DMS53 treated with DMSO at 0.1 percent for 48 hours (cell line): Measurements from ENCODE around the gene COA3.

Experiments
- DNase-seq: peaks from one replicate; lab custom pipeline; 2025; ENCODE audit not compliant: unreplicated experiment; lab: John Stamatoyannopoulos, UW

The COA3 gene

DNA sequence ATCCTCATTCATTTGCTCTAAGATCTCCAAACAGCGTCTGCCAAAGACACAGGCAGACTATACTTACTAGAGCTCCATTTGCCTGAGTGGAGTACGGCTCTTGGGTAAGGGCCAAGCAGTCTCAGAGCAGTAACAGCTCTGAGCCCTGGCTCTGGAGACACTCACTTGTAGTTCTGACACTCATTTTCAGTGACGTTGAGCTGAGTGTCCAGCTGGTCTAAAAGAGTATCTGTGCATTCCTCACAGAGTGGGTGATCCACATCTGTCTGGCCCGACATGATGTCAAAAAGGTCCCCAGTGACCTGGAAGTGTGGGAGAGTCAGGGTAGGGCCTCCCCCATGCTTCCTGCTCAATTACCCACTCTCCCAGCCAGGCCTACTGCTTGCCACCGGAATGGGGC is 19.9 kb upstream of the COA3 start:
- DNase-seq, result no peak

DNA sequence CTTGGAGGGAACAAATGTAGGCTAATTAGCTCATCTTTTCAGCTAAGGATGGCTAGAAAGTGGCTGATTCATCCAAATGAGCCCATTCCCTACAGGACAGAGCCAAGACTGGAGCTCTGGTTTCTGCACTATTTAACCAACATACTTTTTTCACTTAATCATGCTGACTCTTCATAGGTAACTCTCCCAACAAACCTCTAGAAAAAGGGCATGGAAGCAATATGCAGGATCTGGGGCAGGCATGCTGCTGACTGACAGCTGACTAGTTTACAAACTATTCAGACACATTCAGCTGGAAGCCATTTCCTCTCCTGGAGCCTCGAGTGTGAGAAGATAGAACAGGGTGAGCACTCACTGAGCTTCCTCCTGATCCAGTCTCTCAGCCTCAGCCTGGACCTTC is 19.4 kb upstream of the COA3 start:
- DNase-seq, result no peak

DNA sequence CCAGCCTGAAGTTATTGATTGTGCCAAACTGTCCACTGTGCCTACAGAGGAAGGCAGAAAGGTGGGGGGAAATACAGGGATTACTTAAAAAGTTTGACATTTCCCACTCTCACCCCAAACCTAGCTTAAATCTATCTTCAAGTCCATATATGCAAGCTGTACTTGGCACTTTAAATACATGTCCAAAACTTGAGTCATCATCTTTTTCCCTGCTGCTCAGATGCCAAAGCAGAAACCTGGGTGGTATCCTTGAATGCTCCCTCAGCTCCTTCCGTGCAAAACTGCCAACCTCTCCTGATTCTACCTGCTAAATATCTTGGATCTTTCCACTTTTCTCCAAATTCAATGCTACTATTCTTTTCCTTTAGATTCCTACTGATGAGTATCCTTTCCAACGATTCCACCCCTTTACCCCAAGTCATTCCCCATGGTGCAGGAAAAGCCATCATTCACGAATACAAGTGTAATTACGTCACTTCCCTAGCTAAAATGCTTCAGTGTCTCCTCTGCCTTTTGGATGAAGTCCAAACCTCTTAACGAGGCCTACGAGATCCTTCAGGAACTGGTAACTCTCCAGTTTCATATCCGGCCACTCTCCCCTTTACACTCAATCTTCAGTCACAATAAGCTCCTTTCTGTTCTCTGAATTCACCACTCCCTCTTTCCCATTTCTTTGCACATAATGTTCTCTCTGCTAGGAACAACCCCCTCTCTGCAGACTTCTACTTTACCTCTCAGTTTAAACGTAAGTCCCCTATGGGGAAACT is 16.3 kb upstream of the COA3 start:
- DNase-seq, result no peak

DNA sequence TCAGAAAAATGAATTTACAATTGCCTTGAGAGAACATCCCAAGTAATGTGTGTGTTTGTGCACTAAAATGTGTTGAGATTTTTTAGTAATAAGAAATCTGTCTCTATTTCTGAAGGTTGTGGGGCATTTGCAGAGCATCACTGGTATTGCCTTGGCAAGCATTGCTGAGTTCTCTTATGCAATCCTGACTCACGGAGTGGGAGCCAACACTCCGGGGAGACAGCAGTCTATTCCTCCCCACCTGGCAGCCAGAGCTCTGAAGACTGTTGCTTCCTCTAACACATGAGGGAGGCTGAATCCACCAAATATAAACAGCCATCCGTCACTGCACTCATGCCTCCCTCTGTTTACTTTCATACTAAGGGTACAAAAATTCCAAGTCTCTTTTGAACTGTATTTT is 10.7 kb upstream of the COA3 start:
- DNase-seq, result no peak

DNA sequence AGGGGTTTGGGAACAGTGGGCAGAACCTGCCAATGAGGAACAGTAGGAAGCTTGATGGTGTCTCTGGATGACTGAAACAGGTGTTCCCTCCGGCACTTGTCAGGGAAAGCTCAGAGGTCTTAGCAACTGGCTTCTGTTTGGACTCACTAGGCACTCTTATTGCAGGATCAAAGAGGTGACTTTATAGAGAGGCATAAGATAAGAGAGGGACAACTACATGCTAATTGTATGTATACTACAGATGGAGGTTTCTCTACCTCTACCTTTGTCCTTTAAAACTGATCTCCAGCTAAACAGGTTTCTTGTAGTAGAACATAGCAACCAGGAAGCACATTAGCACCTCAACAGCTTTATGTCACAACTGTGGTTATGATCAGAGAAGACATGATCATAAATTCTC is 7.7 kb upstream of the COA3 start:
- no peak for DNase-seq

DNA sequence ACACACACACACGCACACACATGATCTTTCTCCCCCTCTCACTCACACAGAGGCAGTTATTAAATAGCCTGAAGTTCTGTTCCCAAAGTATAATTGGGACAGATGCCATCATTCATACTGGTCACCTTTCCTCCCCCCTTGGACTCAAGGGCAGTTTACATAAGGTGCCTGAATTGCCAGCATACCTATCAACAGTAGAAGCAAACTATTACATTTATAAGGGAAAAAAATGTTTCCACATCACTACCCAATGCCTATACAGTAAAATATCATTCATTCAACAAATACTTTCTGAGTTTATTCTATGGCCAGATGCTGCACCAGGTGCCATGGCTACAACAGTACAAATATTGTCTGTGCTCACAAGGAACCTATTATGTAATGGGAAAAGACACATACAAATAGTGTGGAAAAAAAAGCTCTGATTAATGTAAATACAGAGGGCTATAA is 6.4 kb upstream of the COA3 start:
- peak; percentile 90 for DNase-seq

DNA sequence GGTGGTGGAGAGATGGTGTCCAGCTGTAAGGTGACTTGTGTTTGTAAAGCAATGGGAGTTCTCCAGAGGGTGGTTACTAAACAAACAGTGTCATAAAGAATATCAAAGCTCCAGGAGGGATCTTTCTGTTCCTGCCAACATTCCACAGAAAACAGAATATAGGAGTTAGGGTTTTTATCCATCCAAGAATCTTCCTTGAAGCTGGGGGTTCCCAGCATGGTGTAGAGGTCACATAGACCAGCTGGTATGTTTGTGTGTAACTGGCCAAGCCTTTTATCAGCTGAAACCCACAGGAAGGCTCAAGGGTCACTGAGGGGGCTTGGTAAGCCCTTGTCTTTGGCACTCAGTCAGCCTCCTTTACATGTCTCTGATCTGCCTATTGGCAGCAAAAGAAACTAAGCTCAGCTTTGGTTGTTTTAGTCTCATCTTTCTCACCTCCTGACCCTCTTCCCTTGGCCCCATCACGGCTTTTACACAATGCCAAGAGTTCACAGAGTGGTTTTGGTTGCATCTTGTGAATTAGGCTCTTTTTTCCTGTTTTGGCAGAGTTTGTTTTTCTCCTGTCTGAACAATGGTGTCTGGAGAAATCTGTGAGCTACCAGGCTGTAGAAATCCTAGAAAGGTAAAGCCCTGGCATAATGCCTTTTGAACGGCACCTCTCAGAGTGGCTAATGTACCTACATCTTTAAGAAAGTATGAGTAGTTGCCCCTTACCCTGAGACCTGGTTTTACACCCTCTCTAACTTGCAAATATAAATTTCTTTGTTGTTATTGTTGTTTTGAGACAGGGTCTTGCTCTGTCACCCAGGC is 4.8 kb upstream of the COA3 start:
- DNase-seq, result no peak

DNA sequence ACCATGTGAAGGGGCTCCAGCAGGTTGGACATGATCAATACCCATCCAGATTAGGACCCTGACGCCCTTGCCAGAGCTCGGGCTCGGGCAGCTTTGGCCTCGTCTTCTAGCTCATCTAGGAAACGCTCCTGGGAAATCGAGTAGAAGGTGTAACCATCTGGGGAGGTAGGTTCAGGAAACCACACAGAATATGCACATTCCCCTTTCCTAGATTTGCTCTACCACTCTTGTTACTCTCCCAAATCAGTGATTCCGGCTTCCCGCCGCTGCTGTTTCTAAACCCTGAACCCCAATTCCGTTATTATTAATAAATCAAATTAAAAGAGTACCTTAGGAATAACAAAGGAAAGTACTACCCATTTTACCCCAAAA is 507 bp downstream of the COA3 start:
- DNase-seq, result no peak

DNA sequence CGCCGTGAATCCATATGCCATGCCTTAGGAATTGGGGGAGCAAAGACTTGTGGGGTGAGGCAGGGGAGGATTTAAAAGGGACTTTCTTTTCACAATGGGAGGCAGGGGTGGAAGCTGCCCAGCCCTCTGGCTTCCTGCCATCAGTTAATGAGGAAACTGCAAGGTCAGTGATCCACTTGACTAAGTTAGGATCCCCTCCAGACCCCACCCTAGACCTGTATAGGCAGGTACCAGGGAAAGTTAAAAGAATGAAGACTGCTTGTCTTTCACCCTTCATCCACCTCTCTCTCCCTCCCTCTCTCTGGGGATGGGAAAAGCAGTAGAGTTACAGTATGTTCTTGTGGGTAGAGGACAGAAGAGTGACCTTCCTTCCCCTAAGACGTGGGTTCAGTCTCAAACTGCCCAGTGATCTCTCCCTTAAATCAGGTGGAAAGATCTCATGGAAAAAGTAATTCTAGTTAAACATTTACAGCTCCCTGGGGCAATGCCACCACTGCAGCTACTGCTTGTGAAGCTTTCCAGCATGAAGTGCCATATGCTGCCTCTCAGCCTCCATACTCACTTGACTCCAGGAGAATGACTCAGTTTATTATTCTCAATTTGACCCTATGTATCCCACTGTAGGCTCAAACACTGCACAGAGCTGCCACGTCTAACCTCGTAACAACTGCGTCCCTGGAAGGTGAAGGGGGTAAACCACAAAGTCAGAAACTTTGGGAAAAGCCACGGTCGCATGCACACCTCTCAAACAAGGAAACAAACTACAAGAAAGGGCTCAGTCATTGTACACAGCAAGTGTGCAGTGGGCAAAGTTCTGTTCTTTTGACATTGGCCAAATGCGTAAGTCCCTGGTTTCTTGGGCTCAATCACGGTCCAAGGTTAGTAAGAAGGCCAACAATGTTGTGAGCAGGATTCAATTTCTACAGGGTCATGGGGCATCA is 1.2 kb downstream of the COA3 start:
- peak; percentile 29 for DNase-seq

DNA sequence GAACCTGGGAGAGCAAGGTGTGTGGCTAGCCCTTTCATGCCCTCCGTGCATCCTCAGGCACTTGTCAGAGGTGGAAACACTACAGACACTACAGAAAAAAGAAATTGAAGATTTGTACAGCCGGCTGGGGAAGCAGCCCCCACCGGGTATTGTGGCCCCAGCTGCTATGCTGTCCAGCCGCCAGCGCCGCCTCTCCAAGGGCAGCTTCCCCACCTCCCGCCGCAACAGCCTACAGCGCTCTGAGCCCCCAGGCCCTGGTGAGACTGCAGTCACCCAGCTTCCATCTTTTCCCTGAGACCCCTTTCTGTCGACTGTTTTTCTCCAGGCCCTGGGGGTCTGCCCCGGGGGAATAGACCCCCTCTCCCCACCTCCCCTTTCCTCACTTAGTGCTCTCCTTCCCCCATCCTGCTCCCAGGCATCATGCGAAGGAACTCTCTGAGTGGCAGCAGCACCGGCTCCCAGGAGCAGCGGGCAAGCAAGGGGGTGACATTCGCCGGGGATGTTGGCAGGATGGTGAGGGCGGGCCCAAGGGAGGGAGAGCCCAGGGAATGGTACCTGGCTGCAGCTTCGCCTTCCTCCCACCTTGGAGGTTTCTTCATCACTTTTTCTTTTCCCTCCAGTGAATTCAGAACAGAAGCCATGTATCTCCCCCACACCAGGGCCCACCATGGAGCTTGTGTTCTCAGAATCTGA is 2.3 kb downstream of the COA3 start:
- DNase-seq, result no peak

DNA sequence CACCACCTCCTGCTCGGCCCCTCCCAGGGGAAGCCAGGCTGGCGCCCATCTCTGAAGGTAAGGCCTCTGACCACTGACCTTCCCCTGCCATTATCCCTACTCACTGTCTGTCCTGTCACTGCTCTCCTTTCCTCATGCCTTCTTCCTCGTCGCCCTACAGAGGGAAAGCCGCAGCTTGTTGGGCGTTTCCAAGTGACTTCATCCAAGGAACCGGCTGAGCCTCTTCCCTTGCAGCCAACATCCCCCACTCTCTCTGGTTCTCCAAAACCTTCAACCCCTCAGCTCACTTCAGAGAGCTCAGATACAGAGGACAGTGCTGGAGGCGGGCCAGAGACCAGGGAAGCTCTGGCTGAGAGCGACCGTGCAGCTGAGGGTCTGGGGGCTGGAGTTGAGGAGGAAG is 3.0 kb downstream of the COA3 start:
- DNase-seq, result no peak

DNA sequence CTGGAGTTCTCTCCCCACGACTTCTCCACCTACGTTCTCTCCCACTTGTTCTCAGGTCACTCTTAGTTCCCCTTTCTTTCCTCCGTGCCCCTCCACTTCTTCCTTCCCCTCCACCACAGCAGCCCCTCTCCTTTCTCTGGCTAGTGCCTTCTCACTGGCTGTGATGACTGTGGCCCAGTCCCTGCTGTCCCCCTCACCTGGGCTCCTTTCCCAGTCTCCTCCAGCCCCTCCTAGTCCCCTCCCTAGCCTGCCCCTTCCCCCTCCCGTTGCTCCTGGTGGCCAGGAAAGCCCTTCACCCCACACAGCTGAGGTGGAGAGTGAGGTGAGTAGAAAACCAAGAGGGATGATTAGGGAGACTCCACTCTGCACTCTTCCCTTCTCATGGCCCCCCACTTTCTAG is 3.4 kb downstream of the COA3 start:
- DNase-seq, result no peak

DNA sequence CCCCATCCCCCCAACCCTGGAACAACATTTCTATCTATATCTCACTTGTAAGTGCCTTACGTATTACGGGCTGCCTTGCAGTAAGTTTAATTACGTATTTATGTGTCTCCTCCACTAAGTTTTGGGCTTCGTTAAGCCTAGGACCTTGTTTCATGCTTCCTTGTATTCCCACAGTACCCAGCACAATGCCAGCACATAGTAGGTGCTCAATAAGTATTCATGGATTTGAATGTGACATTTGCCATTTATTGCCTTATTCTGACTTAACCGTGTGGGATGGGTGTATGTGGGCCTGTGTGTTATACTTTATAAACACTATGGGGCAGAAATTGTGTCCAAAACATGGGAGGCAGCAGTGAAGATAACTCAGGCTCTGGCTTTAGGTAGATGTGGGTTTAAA is 6.0 kb downstream of the COA3 start:
- DNase-seq, result no peak

DNA sequence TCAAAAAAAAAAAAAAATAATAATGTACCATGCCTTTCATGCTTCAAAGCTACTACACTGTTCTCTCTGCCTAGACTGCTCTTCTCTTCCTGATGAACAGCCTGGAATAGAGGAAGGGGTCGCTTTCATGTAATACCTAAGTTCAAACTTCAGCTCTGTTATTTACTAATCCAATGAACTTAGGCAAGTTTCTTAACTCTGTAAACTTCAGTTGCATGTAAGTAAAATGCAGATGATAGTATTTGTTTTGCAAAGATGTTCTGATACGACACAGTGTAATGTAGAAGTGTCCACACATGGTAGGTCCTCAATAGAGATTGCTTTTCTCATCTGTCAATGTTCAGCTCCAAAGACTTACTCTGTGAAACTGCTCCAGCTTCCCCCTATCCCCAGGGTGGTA is 6.6 kb downstream of the COA3 start:
- DNase-seq, result no peak

DNA sequence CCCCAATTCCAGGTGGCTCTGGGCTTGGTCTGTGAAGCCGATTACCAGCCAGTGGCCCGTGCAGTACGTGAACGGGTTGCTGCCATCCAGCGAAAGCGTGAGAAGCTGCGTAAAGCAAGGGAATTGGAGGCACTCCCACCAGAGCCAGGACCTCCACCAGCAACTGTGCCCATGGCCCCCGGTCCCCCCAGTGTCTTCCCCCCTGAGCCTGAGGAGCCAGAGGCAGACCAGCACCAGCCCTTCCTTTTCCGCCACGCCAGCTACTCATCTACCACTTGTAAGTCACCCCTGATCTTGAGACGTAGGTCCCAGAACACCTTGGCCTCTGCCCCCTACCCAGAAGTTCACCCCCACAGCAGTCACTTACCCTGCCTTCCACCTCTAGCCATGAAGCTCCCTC is 11.2 kb downstream of the COA3 start:
- no peak for DNase-seq

DNA sequence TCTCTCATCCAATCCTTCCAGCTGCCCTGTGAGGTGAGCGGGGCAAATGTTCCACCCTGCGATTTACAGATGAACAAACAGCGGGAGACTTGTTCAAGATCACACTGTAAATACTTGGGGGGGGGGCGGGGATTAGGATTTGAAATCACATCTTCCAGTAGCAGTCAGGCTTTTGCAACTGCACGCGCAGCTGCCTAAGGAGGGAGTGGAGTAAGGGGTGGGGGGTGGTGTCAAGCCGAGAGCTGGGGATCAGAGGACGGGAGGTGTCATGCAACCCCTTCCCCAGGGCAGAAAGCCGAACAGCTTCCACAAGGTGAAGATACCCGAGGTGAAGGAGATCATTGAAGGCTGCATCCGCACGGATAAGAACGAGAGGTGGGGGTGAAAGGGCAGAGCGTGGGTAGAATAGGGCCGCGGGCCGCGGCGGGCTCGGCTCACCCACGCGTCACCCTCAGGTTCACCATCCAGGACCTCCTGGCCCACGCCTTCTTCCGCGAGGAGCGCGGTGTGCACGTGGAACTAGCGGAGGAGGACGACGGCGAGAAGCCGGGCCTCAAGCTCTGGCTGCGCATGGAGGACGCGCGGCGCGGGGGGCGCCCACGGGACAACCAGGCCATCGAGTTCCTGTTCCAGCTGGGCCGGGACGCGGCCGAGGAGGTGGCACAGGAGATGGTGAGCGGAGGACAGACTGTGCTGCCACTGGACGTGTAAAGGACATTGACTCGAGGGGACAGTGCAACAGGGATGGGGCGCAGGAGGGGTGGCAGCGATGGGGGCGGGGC is 13.5 kb downstream of the COA3 start:
- no peak for DNase-seq

DNA sequence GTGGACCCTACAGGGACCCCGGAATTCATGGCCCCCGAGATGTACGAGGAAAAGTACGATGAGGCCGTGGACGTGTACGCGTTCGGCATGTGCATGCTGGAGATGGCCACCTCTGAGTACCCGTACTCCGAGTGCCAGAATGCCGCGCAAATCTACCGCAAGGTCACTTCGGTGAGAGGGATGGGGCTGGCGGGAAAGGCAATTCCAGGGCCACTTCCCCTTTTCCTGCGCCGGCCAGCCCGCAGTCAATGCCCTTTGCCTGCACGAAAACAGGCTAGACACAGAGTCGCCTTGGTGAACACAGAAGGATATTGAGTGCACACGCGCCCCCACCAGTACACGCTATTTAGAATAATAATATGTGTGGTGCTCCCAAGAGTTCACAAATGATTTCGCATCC is 14.1 kb downstream of the COA3 start:
- peak; percentile 23 for DNase-seq

DNA sequence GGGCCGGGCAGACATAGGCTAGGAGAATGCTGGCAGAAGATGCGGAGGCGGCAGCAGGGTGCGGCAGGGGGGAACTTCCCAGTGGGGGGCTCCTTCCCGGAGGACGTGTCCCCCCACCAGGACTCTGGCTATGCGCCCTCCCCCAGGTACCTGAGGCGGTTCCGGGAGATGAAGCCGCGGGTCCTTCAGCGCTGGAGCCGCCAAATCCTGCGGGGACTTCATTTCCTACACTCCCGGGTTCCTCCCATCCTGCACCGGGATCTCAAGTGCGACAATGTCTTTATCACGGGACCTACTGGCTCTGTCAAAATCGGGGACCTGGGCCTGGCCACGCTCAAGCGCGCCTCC is 14.7 kb downstream of the COA3 start:
- no peak for DNase-seq

DNA sequence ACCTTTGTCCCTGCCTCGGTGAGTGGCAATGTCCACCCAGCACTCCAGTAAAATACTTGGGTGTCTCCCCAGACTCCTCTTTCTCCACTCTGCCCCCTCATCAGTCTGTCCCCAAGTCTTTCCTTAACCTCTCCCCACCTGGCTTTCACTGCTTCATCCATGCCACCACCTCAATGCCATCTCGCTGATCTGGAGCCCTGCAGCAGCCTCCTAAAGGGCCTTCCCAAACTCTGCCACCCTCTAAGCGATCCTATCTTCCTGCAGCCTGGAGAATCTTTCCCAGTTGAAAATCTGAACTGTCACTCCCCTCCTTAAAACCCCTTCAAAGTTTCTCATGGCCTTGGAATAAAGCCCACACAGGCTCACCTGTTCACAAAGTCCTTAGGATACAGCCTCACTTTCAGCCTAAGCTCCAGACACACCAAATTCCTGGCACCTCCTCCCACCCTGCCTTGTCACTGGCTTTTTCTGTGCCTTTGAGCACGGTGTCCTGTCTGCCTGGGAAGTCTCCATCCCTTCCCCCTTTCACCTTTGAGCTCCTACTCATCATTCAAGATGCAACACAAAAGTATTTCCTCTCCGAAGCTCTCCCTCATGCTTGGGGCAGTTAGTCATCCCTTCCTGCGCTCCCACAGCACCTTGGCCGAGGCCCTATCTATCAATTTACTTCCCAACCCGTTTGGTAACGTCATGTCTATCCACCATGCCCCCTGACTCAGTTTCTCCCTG is 15.3 kb downstream of the COA3 start:
- no peak for DNase-seq
